ENCODE results near the gene MAP10. TPM values are rescaled to one million over a fixed set of nuclear protein-coding genes. Genes with fewer than 3 reads are reported as not detected.
A peak's percentile ranks its signal among the peaks of the same experiment; 100 is the strongest.

MAP10 gene
- total and polyA plus RNA-seq, 2 experiments from 2014 or later: 2.9 to 3.3 TPM

- TF ChIP-seq, protein P1, sequence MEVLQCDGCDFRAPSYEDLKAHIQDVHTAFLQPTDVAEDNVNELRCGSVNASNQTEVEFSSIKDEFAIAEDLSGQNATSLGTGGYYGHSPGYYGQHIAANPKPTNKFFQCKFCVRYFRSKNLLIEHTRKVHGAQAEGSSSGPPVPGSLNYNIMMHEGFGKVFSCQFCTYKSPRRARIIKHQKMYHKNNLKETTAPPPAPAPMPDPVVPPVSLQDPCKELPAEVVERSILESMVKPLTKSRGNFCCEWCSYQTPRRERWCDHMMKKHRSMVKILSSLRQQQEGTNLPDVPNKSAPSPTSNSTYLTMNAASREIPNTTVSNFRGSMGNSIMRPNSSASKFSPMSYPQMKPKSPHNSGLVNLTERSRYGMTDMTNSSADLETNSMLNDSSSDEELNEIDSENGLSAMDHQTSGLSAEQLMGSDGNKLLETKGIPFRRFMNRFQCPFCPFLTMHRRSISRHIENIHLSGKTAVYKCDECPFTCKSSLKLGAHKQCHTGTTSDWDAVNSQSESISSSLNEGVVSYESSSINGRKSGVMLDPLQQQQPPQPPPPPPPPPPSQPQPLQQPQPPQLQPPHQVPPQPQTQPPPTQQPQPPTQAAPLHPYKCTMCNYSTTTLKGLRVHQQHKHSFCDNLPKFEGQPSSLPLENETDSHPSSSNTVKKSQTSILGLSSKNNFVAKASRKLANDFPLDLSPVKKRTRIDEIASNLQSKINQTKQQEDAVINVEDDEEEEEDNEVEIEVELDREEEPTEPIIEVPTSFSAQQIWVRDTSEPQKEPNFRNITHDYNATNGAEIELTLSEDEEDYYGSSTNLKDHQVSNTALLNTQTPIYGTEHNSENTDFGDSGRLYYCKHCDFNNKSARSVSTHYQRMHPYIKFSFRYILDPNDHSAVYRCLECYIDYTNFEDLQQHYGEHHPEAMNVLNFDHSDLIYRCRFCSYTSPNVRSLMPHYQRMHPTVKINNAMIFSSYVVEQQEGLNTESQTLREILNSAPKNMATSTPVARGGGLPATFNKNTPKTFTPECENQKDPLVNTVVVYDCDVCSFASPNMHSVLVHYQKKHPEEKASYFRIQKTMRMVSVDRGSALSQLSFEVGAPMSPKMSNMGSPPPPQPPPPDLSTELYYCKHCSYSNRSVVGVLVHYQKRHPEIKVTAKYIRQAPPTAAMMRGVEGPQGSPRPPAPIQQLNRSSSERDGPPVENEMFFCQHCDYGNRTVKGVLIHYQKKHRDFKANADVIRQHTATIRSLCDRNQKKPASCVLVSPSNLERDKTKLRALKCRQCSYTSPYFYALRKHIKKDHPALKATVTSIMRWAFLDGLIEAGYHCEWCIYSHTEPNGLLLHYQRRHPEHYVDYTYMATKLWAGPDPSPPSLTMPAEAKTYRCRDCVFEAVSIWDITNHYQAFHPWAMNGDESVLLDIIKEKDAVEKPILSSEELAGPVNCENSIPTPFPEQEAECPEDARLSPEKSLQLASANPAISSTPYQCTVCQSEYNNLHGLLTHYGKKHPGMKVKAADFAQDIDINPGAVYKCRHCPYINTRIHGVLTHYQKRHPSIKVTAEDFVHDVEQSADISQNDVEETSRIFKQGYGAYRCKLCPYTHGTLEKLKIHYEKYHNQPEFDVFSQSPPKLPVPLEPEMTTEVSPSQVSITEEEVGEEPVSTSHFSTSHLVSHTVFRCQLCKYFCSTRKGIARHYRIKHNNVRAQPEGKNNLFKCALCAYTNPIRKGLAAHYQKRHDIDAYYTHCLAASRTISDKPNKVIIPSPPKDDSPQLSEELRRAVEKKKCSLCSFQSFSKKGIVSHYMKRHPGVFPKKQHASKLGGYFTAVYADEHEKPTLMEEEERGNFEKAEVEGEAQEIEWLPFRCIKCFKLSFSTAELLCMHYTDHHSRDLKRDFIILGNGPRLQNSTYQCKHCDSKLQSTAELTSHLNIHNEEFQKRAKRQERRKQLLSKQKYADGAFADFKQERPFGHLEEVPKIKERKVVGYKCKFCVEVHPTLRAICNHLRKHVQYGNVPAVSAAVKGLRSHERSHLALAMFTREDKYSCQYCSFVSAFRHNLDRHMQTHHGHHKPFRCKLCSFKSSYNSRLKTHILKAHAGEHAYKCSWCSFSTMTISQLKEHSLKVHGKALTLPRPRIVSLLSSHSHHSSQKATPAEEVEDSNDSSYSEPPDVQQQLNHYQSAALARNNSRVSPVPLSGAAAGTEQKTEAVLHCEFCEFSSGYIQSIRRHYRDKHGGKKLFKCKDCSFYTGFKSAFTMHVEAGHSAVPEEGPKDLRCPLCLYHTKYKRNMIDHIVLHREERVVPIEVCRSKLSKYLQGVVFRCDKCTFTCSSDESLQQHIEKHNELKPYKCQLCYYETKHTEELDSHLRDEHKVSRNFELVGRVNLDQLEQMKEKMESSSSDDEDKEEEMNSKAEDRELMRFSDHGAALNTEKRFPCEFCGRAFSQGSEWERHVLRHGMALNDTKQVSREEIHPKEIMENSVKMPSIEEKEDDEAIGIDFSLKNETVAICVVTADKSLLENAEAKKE (CRISPR knock-in tag; IDR thresholded peaks at IDR 0.05): no peak
- no peak for TF ChIP-seq CREB1 (CRISPR knock-in tag; IDR thresholded peaks at IDR 0.05; ENCODE audit: low read depth)
Observed at GRCh38 chr1:232798920-232799319, 6.3 kb upstream of the MAP10 start (continued).

GRCh38 chr1:232806186-232806510, 932 bp downstream of the MAP10 start:
- Histone ChIP-seq H3F3A (replicated peaks; ENCODE audit: low read depth) (no peaks in the 10 kb centered on the region), H3K36me3 (ENCODE audit: insufficient read depth) (no peaks in the 10 kb centered on the region), H3K9me2 (ENCODE audit: insufficient read depth) (peaks cover 4% of the 10 kb centered on the region; the same call in 1 of the 2 replicates), H3K27ac (ENCODE audit: low read depth) (0 out of 2 replicates have a peak overlapping the region, but pooled peaks have one; percentile 64), H2AFZ (peak overlapping the region; percentile 74), H3K4me1 (ENCODE audit: insufficient read depth) (peaks cover 15% of the 10 kb centered on the region), H3K4me3 (peak overlapping the region; percentile 79), H3K27me3 (ENCODE audit: insufficient read depth) (no peaks in the 10 kb centered on the region), H3K79me2 (replicated peaks; ENCODE audit: insufficient read depth) (no peaks in the 10 kb centered on the region), H4K20me1 (replicated peaks; ENCODE audit: insufficient read depth) (no peaks in the 10 kb centered on the region; the same call in 1 of the 2 replicates), H3K4me2 (peak overlapping the region; percentile 93)
- no peak for DNase-seq (ENCODE audit: low spot score)
- ATAC-seq: no peak
- Mint-ChIP-seq H3K4me1 (peaks cover 22% of the 10 kb centered on the region), H3K9me3 (peaks cover 23% of the 10 kb centered on the region; the same call in 2 of the 3 replicates), H3K36me3 (ENCODE audit: low read depth) (peaks cover 21% of the 10 kb centered on the region; the same call in 2 of the 3 replicates), H3K27me3 (ENCODE audit: insufficient read depth, low read depth, poor library complexity) (peaks cover 3% of the 10 kb centered on the region), H3K27ac (no peak overlapping the region), H3K4me3 (peak overlapping the region; percentile 84)
- TF ChIP-seq EZH2 (IDR thresholded peaks at IDR 0.05; ENCODE audit: low read depth, unreplicated experiment) (no peak), CTCF (conservative IDR thresholded peaks at IDR 0.05; ENCODE audit: low read depth in 2 of 2) (no peak), EZH2phosphoT487 (IDR thresholded peaks at IDR 0.05; ENCODE audit: unreplicated experiment) (no peak), JUNB (IDR thresholded peaks at IDR 0.05; ENCODE audit: unreplicated experiment) (no peak), ZNF114 (CRISPR knock-in tag; IDR thresholded peaks at IDR 0.05) (no peak), STAT1 (IDR thresholded peaks at IDR 0.05; ENCODE audit: unreplicated experiment) (no peak), ZNF331 (CRISPR knock-in tag; IDR thresholded peaks at IDR 0.05; ENCODE audit: low read depth) (no peak)
- TF ChIP-seq, protein P2, sequence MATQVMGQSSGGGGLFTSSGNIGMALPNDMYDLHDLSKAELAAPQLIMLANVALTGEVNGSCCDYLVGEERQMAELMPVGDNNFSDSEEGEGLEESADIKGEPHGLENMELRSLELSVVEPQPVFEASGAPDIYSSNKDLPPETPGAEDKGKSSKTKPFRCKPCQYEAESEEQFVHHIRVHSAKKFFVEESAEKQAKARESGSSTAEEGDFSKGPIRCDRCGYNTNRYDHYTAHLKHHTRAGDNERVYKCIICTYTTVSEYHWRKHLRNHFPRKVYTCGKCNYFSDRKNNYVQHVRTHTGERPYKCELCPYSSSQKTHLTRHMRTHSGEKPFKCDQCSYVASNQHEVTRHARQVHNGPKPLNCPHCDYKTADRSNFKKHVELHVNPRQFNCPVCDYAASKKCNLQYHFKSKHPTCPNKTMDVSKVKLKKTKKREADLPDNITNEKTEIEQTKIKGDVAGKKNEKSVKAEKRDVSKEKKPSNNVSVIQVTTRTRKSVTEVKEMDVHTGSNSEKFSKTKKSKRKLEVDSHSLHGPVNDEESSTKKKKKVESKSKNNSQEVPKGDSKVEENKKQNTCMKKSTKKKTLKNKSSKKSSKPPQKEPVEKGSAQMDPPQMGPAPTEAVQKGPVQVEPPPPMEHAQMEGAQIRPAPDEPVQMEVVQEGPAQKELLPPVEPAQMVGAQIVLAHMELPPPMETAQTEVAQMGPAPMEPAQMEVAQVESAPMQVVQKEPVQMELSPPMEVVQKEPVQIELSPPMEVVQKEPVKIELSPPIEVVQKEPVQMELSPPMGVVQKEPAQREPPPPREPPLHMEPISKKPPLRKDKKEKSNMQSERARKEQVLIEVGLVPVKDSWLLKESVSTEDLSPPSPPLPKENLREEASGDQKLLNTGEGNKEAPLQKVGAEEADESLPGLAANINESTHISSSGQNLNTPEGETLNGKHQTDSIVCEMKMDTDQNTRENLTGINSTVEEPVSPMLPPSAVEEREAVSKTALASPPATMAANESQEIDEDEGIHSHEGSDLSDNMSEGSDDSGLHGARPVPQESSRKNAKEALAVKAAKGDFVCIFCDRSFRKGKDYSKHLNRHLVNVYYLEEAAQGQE (IDR thresholded peaks at IDR 0.05; ENCODE audit: unreplicated experiment): no peak

Measured in GM23338 (cell line).